ENCODE data around the gene SPCS1.
"Not testable (repeated sequence)": the region's sequence is repeated elsewhere in the genome, so short reads cannot be mapped to it uniquely, and the experiment has no call there.

SPCS1 gene

DNA sequence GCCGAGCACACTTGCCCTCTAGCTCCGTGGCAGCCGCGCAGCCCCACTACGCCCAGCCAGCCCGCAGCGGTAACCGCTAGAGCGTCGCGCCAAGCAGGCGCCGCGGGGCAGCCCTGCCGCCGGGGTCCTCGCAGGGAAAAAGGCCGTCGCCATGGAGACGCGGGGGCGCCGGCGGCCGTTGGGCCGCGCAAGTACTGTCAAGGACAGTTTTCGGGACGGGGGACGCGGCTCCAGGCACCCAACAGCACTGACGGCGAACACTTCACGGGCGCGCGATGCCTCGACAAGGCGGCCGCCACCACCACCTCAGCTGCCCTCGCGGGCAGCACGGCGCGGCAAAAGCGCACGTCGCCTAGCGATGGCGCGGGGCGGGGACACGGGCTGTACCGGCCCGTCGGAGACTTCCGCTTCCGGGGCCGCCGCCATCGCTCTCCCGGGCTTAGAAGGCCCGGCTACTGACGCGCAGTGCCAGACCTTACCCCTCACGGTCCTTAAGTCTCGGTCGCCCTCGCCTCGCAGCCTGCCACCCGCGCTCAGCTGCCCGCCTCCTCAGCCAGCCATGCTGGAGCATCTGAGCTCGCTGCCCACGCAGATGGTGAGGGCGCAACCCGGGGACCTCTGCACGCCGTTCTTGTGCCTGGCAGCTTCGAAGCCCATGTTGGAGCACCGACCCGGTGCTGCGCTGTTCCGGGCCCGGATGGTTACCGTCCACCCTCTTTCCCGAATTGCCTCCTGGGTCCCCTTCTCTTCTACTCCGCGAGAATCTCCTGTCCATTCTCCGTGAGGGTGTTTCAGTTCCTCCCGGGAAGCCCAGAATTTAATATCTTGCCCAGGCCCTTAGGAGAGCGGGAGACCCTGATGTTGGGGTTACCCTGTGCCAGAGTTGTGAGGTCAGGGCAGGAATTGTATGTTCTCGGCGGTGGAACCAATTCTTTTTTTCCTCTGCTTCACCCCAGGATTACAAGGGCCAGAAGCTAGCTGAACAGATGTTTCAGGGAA, at the start of gene SPCS1, which contains the start of gene GLT8D1:
Gene SPCS1 (plus strand): TSS at position 419 of the 999 bp plus-strand sequence. CDS start 141 bp downstream, at position 560.
Gene GLT8D1 (minus strand): TSS at position 104 of the 999 bp plus-strand sequence. CDS start 5,331 bp downstream, outside the sequence.
- Histone ChIP-seq H3K9ac (ENCODE audit: low read length) (peak within 1 kb of the TSS; percentile 91), H3K4me1 (ENCODE audit: control insufficient read depth, insufficient read depth, low read length) (peaks cover 21% of the 10 kb centered on the region), H3K9me3 (ENCODE audit: control insufficient read depth, low read length) (no peaks in the 10 kb centered on the region), H3K36me3 (ENCODE audit: control insufficient read depth, insufficient read depth, low read length) (no peaks in the 10 kb centered on the region), H3K27me3 (ENCODE audit: control insufficient read depth, insufficient read depth, low read length) (no peaks in the 10 kb centered on the region), H3K4me3 (ENCODE audit: low read length) (peak within 1 kb of the TSS; percentile 68)

DNA sequence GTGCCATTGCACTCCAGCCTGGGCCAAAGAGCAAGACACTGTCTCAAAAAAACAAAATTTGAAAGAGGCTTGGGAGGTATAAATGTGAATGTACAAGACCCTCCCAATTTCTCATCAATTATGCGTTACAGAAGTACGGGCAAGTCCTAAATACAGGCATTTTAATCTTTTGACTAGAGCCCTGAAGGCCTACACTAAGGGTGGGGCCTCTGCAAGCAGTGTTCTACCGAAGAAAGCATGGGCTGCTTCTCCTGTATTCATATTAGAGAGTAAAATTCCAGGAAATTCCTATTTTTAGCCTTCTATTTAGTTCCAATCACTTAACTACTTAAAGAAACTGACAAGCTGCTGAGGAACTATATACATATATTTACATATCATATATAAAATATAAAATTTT, 45.9 kb upstream of the SPCS1 start:
- Histone ChIP-seq H3K9ac (ENCODE audit: low read length) (no peak overlapping the region), H3K4me3 (ENCODE audit: low read length) (no peak overlapping the region), H3K36me3 (ENCODE audit: control insufficient read depth, insufficient read depth, low read length) (peaks cover 12% of the 10 kb centered on the region), H3K27me3 (ENCODE audit: control insufficient read depth, insufficient read depth, low read length) (no peaks in the 10 kb centered on the region), H3K9me3 (ENCODE audit: control insufficient read depth, low read length) (no peaks in the 10 kb centered on the region), H3K4me1 (ENCODE audit: control insufficient read depth, insufficient read depth, low read length) (no peaks in the 10 kb centered on the region)

DNA sequence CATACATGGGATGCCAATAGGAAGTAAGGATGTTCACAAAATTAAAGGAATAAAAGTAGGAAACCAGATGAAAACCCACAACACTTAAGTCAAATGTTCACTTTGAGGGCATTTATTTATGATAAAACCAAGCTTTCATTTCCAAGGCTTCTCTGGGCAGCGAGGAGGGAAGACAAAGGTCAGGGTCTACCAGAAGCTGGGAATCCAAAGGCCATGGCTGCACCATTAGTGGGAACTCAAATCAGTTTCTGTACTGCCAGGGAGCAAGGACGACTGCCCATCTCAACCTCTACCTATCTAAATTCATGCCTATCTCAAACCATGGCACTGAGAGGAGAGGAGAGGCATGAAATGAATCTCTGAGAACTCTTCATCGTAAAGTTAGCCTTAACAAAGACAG, 42.8 kb upstream of the SPCS1 start:
- H3K36me3 ChIP-seq (ENCODE audit: control insufficient read depth, insufficient read depth, low read length): peaks cover 12% of the 10 kb centered on the region
- no peaks in the 10 kb centered on the region for H3K4me1 ChIP-seq (ENCODE audit: control insufficient read depth, insufficient read depth, low read length)
- H3K4me3 ChIP-seq (ENCODE audit: low read length): no peak overlapping the region

DNA sequence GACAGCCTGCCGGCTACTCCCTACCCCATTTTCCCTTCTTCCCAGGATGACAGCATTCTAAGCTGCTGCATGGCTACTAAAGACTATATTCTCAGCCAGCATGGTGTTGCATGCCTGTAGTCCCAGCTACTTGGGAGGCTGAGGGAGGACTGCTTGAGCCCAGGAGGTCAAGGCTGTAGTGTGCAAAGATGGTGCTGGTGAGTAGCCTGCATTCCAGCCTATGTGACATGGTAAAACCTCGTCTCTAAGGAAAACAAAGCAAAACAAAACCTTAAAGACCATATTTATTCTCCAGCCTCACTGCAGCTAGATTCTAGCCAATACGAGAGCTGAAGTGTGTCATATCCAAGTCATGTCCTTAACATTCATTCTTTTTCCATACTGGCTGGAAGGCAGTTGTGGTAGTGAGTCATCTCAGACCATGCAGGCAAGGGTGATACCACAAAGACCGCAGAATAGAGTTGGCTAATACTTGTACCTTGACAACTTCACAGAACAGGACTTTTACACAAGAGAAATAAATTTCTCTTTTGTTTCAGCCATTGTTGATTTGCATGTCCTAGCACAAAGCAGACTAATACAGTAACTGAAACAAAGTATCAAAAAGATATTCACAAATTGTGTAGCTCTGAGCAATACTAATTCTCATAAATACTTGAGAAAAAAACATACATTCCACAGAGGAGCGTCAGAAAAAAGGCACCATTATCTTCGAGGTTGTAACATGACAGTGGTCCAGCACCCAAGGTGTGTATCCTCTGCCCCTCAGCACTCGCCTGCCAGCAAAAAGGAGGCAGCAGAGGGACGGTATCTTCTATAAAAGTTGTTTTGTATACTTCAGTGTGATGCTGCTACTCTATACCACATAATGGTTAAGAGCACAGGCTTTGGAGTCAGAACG, 35.0 kb upstream of the SPCS1 start:
- H3K4me1 ChIP-seq (ENCODE audit: control insufficient read depth, insufficient read depth, low read length): no peaks in the 10 kb centered on the region
- no peak overlapping the region for H3K9ac ChIP-seq (ENCODE audit: low read length)
- no peaks in the 10 kb centered on the region for H3K9me3 ChIP-seq (ENCODE audit: control insufficient read depth, low read length)
- H3K36me3 ChIP-seq (ENCODE audit: control insufficient read depth, insufficient read depth, low read length): peaks cover 8% of the 10 kb centered on the region
- no peaks in the 10 kb centered on the region for H3K27me3 ChIP-seq (ENCODE audit: control insufficient read depth, insufficient read depth, low read length)
- H3K4me3 ChIP-seq (ENCODE audit: low read length): no peak overlapping the region

More for the DNA sequence above, 42.8 kb upstream of the SPCS1 start:
- Histone ChIP-seq H3K27me3 (ENCODE audit: control insufficient read depth, insufficient read depth, low read length) (no peaks in the 10 kb centered on the region), H3K9ac (ENCODE audit: low read length) (no peak overlapping the region), H3K9me3 (ENCODE audit: control insufficient read depth, low read length) (no peaks in the 10 kb centered on the region)

- Histone ChIP-seq H3K9ac (ENCODE audit: low read length) (no peak overlapping the region), H3K9me3 (ENCODE audit: control insufficient read depth, low read length) (no peaks in the 10 kb centered on the region), H3K36me3 (ENCODE audit: control insufficient read depth, insufficient read depth, low read length) (peaks cover 8% of the 10 kb centered on the region), H3K27me3 (ENCODE audit: control insufficient read depth, insufficient read depth, low read length) (no peaks in the 10 kb centered on the region), H3K4me1 (ENCODE audit: control insufficient read depth, insufficient read depth, low read length) (no peaks in the 10 kb centered on the region), H3K4me3 (ENCODE audit: low read length) (no peak overlapping the region)
Observed at GRCh38 chr3:52671676-52672075, 34.2 kb upstream of the SPCS1 start.

- not testable (repeated sequence) for H3K36me3 ChIP-seq (ENCODE audit: control insufficient read depth, insufficient read depth, low read length); H3K27me3 ChIP-seq (ENCODE audit: control insufficient read depth, insufficient read depth, low read length); H3K9ac ChIP-seq (ENCODE audit: low read length); H3K9me3 ChIP-seq (ENCODE audit: control insufficient read depth, low read length); H3K4me1 ChIP-seq (ENCODE audit: control insufficient read depth, insufficient read depth, low read length); H3K4me3 ChIP-seq (ENCODE audit: low read length)
Observed at GRCh38 chr3:52676201-52676600, 29.7 kb upstream of the SPCS1 start.

DNA sequence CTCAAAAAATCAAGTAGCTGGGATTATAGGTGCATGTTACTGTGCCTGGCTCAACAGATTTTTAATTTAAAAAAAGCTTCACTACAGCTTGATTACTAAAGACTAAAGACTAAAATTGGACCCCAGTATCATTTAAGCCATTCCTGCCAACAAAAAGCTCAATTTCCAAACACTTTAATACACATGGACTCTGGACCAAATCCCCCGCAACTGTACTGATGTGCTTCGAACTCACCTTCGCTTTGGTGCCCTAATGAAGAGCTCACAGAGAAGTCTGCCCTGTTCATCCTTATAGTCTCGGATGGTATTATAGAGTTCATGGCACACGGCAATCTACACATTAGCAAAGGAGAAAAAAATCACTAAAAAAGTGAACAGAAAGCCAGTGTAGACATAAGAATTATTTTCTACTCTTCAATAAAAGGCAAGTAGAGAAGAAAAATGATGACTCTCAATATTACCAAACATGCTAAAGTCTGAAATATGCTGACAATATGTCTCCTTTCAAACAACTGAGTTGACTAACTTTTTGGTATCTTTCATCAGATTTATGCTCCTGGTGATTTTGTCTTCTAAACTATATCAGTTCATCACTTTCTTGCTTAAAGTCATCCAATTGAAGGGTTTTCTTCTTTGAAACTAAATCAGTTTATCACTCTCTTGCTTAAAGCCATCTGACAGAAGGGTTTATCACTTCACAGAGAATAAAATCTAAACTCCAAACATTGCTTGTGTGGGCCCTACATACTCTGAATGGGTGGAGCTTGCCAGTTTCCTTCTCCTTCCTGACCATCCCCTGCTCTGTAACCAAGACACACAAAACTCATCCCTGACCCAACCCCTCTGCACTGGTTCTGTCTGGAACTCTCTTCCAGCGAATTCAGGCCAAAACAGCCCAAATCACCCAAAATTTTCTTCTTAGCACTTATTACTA, 27.4 kb upstream of the SPCS1 start:
- Histone ChIP-seq H3K9ac (ENCODE audit: low read length) (no peak overlapping the region), H3K4me3 (ENCODE audit: low read length) (no peak overlapping the region), H3K4me1 (ENCODE audit: control insufficient read depth, insufficient read depth, low read length) (peaks cover 4% of the 10 kb centered on the region), H3K27me3 (ENCODE audit: control insufficient read depth, insufficient read depth, low read length) (no peaks in the 10 kb centered on the region), H3K36me3 (ENCODE audit: control insufficient read depth, insufficient read depth, low read length) (peaks cover 8% of the 10 kb centered on the region), H3K9me3 (ENCODE audit: control insufficient read depth, low read length) (no peaks in the 10 kb centered on the region)

- H3K27me3 ChIP-seq (ENCODE audit: control insufficient read depth, insufficient read depth, low read length): no peaks in the 10 kb centered on the region
- no peaks in the 10 kb centered on the region for H3K9me3 ChIP-seq (ENCODE audit: control insufficient read depth, low read length)
- H3K9ac ChIP-seq (ENCODE audit: low read length): no peak overlapping the region
- no peak overlapping the region for H3K4me3 ChIP-seq (ENCODE audit: low read length)
- H3K36me3 ChIP-seq (ENCODE audit: control insufficient read depth, insufficient read depth, low read length): peaks cover 8% of the 10 kb centered on the region
- peaks cover 4% of the 10 kb centered on the region for H3K4me1 ChIP-seq (ENCODE audit: control insufficient read depth, insufficient read depth, low read length)
Observed at GRCh38 chr3:52679199-52679538, 26.7 kb upstream of the SPCS1 start.

- no peak overlapping the region for H3K4me3 ChIP-seq (ENCODE audit: low read length)
- no peaks in the 10 kb centered on the region for H3K27me3 ChIP-seq (ENCODE audit: control insufficient read depth, insufficient read depth, low read length)
- H3K36me3 ChIP-seq (ENCODE audit: control insufficient read depth, insufficient read depth, low read length): peaks cover 8% of the 10 kb centered on the region
- no peak overlapping the region for H3K9ac ChIP-seq (ENCODE audit: low read length)
- no peaks in the 10 kb centered on the region for H3K9me3 ChIP-seq (ENCODE audit: control insufficient read depth, low read length)
- peaks cover 8% of the 10 kb centered on the region for H3K4me1 ChIP-seq (ENCODE audit: control insufficient read depth, insufficient read depth, low read length)
Observed at GRCh38 chr3:52679811-52680210, 26.1 kb upstream of the SPCS1 start.

DNA sequence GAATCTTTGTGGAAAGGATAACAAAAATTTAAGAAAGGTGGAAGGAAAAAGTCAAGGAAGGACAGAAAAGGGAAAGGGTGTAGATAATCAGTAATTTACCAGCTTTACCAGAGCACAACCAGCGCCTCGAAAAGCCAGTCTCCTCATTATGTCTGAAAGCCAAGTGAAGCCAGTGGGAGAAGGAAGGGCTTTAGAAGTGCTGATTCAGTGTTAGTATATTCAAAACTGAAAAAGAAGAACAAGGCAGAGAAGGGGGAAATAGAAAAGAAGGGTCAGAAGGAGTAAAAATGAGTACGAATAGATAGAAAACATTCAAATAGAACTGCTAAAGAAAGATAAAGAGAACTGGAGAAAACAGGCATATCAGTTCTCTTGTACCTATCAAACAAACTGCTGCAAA, 24.3 kb upstream of the SPCS1 start:
- H3K9me3 ChIP-seq (ENCODE audit: control insufficient read depth, low read length): no peaks in the 10 kb centered on the region
- no peak overlapping the region for H3K4me3 ChIP-seq (ENCODE audit: low read length)
- peaks cover 9% of the 10 kb centered on the region for H3K4me1 ChIP-seq (ENCODE audit: control insufficient read depth, insufficient read depth, low read length)
- no peaks in the 10 kb centered on the region for H3K27me3 ChIP-seq (ENCODE audit: control insufficient read depth, insufficient read depth, low read length)
- H3K36me3 ChIP-seq (ENCODE audit: control insufficient read depth, insufficient read depth, low read length): no peaks in the 10 kb centered on the region
- no peak overlapping the region for H3K9ac ChIP-seq (ENCODE audit: low read length)

DNA sequence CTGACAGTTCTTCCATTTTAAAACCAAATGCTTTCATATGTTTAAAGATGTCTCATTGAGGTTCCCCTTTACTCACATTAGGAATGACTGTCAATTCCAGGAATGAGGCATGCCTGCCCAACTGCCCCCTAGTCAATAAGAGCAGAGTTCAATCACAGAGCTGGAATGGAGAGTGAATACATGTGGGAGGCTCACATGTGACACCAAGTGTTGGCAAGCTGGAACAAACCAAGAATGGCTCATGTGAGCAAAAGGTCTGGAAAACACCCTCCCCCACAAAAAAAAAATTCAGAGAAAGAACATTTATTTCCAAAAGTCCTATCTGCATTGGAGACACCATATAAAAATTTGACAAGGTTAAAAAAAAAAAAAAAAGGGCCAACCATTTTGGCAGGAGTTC, 23.9 kb upstream of the SPCS1 start:
- Histone ChIP-seq H3K4me1 (ENCODE audit: control insufficient read depth, insufficient read depth, low read length) (peaks cover 13% of the 10 kb centered on the region), H3K36me3 (ENCODE audit: control insufficient read depth, insufficient read depth, low read length) (no peaks in the 10 kb centered on the region), H3K4me3 (ENCODE audit: low read length) (no peak overlapping the region), H3K9ac (ENCODE audit: low read length) (no peak overlapping the region), H3K9me3 (ENCODE audit: control insufficient read depth, low read length) (no peaks in the 10 kb centered on the region), H3K27me3 (ENCODE audit: control insufficient read depth, insufficient read depth, low read length) (no peaks in the 10 kb centered on the region)
